T-cell (primary cell): ENCODE results near the gene TOMM20. TPM values are rescaled to one million over a fixed set of nuclear protein-coding genes. Genes with fewer than 3 reads are reported as not detected.
A peak's percentile ranks its signal among the peaks of the same experiment; 100 is the strongest.

Source experiments
- ATAC-seq, 4 experiments: fragments of 200-7000 bp in 3 of 4; fragments of 150-1000 bp in 1 of 4; cut with Tn5 transposase; replicated peaks in 1 of 4; 1 replicate in 3 of 4; 2 replicates in 1 of 4; pipeline ENCODE4 v1.10.0; 2021; ENCODE audit warnings: moderate library complexity in 3 of 4, mild to moderate bottlenecking in 2 of 4, moderate number of reproducible peaks in 1 of 4
- CTCF ChIA-PET, 2 donors: fragments of 300-600 bp; sonication (Branson Sonifier 250); formaldehyde crosslinking; loops; one replicate each; lab custom pipeline; 2022; ENCODE audit warnings: antibody characterized with exemption in 2 of 2; lab: Charles Lee
- POLR2A ChIA-PET, 2 donors: fragments of 300-600 bp; sonication (Branson Sonifier 250); formaldehyde crosslinking; loops; one replicate each; lab custom pipeline; 2022; ENCODE audit warnings: antibody characterized with exemption in 2 of 2; lab: Charles Lee
- DNase-seq, 35 experiments: peaks; one replicate each; pipeline versions ENCODE4 v3.0.0 to v3.0.0-alpha.2; 2013 to 2023
- H3K27ac ChIP-seq: one replicate; pipeline ENCODE4 v1.5.1; 2013; ENCODE audit warnings: low read length
- H3K27me3 ChIP-seq, 2 experiments: replicated peaks in 1 of 2; 1 replicate in 1 of 2; 2 replicates in 1 of 2; pipeline versions ENCODE4 v1.6.1 to v1.7.0; 2013; ENCODE audit warnings: low read length in 1 of 2, mixed read lengths in 1 of 2; ENCODE audit not compliant: control insufficient read depth in 2 of 2, insufficient read depth in 2 of 2; ENCODE audit errors: extremely low read depth in 1 of 2
- H3K36me3 ChIP-seq, 2 donors: 1 replicate in 1 of 2; 2 replicates in 1 of 2; pipeline versions ENCODE4 v1.6.1 to v1.7.0; 2013; ENCODE audit warnings: low read length in 1 of 2; ENCODE audit not compliant: control insufficient read depth in 2 of 2, insufficient read depth in 1 of 2; ENCODE audit errors: extremely low read depth in 1 of 2
- H3K4me1 ChIP-seq, 2 experiments: 1 replicate in 1 of 2; 2 replicates in 1 of 2; pipeline versions ENCODE4 v1.6.1 to v1.7.0; 2013; ENCODE audit warnings: low read length in 2 of 2, mixed read lengths in 1 of 2; ENCODE audit not compliant: insufficient read depth in 2 of 2, control insufficient read depth in 1 of 2; ENCODE audit errors: extremely low read depth in 1 of 2
- H3K4me3 ChIP-seq, 2 donors: 1 replicate in 1 of 2; 2 replicates in 1 of 2; pipeline versions ENCODE4 v1.5.1 to v1.7.0; 2013; ENCODE audit warnings: mild to moderate bottlenecking in 2 of 2, low read length in 1 of 2, moderate library complexity in 1 of 2; ENCODE audit not compliant: control insufficient read depth in 1 of 2; ENCODE audit errors: extremely low read depth in 1 of 2
- H3K9me3 ChIP-seq: 2 replicates; pipeline ENCODE4 v1.7.0; 2013
- H3K27ac Mint-ChIP-seq, 2 donors: one replicate each; pipeline ENCODE4 v1.8.0; 2020 to 2021; ENCODE audit warnings: mild to moderate bottlenecking in 2 of 2, mixed read lengths in 2 of 2
- H3K27me3 Mint-ChIP-seq, 2 donors: one replicate each; pipeline ENCODE4 v1.8.0; 2021 to 2022; ENCODE audit warnings: mixed read lengths in 2 of 2
- H3K36me3 Mint-ChIP-seq: one replicate; pipeline ENCODE4 v1.8.0; 2021; ENCODE audit warnings: mixed read lengths
- H3K4me1 Mint-ChIP-seq, 3 donors: one replicate each; pipeline ENCODE4 v1.8.0; 2020 to 2022; ENCODE audit warnings: mixed read lengths in 3 of 3, mild to moderate bottlenecking in 1 of 3
- H3K4me3 Mint-ChIP-seq, 3 donors: one replicate each; pipeline ENCODE4 v1.8.0; 2020 to 2022; ENCODE audit warnings: mild to moderate bottlenecking in 3 of 3, mixed read lengths in 3 of 3, moderate library complexity in 3 of 3
- H3K9me3 Mint-ChIP-seq, 3 donors: one replicate each; pipeline ENCODE4 v1.8.0; 2020 to 2022; ENCODE audit warnings: mixed read lengths in 3 of 3
- WGBS: methylation state at CpG from one replicate; pipeline ENCODE4 v1.1.5; 2013; ENCODE audit warnings: missing lambda C conversion rate; ENCODE audit not compliant: insufficient coverage; 5-methylcytosine and 5-hydroxymethylcytosine counted together
- total RNA-seq, 35 experiments: library from RNA in 6 of 35; stranded (reverse) in 6 of 35; fragments of 120-200 nt in 1 of 35; gene quantifications; one replicate each; pipeline versions ENCODE4 v1.2.1 to v1.2.4 and lab custom pipeline; 2013 to 2026

Gene TOMM20
- total RNA-seq, 5 donors from 2014 or later (not counting 1 experiment from before 2014, with no cell fraction given) = 81.7 to 115 (median 106) TPM

GRCh38 chr1:235134171-235134570 lies 5.5 kb upstream of the TOMM20 start:
- CTCF ChIA-PET = no interaction called here

GRCh38 chr1:235133086-235133485 lies 4.4 kb upstream of the TOMM20 start:
- Histone ChIP-seq H3K4me1 (peaks cover 0 to 10% of the 10 kb centered on the region in 2 experiments), H3K36me3 (peaks cover 7 to 39% of the 10 kb centered on the region in 2 donors), H3K9me3 (no peaks in the 10 kb centered on the region), H3K27ac (no peak overlapping the region), H3K4me3 (no peak overlapping the region), H3K27me3 (no peaks in the 10 kb centered on the region)
- Mint-ChIP-seq H3K4me3 (no peak overlapping the region), H3K4me1 (peaks cover 3 to 11% (median 6%) of the 10 kb centered on the region in 3 donors), H3K27me3 (no peaks in the 10 kb centered on the region), H3K9me3 (no peaks in the 10 kb centered on the region), H3K27ac (peak overlapping the region in 1 of 2 donors; percentile 24), H3K36me3 (peaks cover 33% of the 10 kb centered on the region)
- 100% methylated on average over 2 of the region's 3 CpGs for WGBS
- no peak for ATAC-seq
- POLR2A ChIA-PET = interaction anchor here (0.6 to 1.3 kb wide), 6 partner anchors 11 to 174 kb away, joined by 3 to 10 read pairs (median 4); partner anchors contain the start of gene RBM34 (in 1 of the 2)
- CTCF ChIA-PET = no interaction called here
- DNase-seq = no peak

More at GRCh38 chr1:235134171-235134570, 5.5 kb upstream of the TOMM20 start:
- Histone ChIP-seq H3K27me3 (no peaks in the 10 kb centered on the region), H3K27ac (no peak overlapping the region), H3K4me1 (peaks cover 0 to 3% of the 10 kb centered on the region in 2 experiments), H3K9me3 (no peaks in the 10 kb centered on the region), H3K4me3 (no peak overlapping the region), H3K36me3 (peaks cover 7 to 47% of the 10 kb centered on the region in 2 donors)
- Mint-ChIP-seq H3K9me3 (no peaks in the 10 kb centered on the region), H3K27me3 (no peaks in the 10 kb centered on the region), H3K36me3 (peaks cover 44% of the 10 kb centered on the region), H3K4me3 (no peak overlapping the region), H3K4me1 (peaks cover 4 to 9% (median 5%) of the 10 kb centered on the region in 3 donors), H3K27ac (no peak overlapping the region)
- no peak for DNase-seq
- ATAC-seq = no peak
- 90% methylated on average over 3 of the region's 12 CpGs for WGBS
- POLR2A ChIA-PET = no interaction called here

GRCh38 chr1:235131961-235132360 lies 3.3 kb upstream of the TOMM20 start:
- ChIA-PET POLR2A (interaction anchor here in 1 of 2 donors (0.5 kb wide), 1 partner anchor 98 kb away, joined by 4 read pairs; no protein-coding TSS in a partner anchor), CTCF (no interaction called here)
- Histone ChIP-seq H3K4me3 (no peak overlapping the region), H3K27ac (no peak overlapping the region), H3K36me3 (peaks cover 0 to 27% of the 10 kb centered on the region in 2 donors), H3K4me1 (peaks cover 4 to 17% of the 10 kb centered on the region in 2 experiments), H3K27me3 (no peaks in the 10 kb centered on the region), H3K9me3 (no peaks in the 10 kb centered on the region)
- H3K9me3 Mint-ChIP-seq = no peaks in the 10 kb centered on the region
- H3K27me3 Mint-ChIP-seq = no peaks in the 10 kb centered on the region
- peaks cover 6 to 21% (median 14%) of the 10 kb centered on the region in 3 donors for H3K4me1 Mint-ChIP-seq
- no peak for DNase-seq
- ATAC-seq = no peak
- H3K36me3 Mint-ChIP-seq = peaks cover 24% of the 10 kb centered on the region
- no peak overlapping the region for H3K4me3 Mint-ChIP-seq
- H3K27ac Mint-ChIP-seq = no peak overlapping the region
- 63% methylated on average over 1 of the region's 6 CpGs for WGBS

GRCh38 chr1:235130766-235131270 lies 2.2 kb upstream of the TOMM20 start:
- Histone ChIP-seq H3K36me3 (peaks cover 0 to 20% of the 10 kb centered on the region in 2 donors), H3K4me3 (no peak overlapping the region), H3K27ac (no peak overlapping the region), H3K9me3 (no peaks in the 10 kb centered on the region), H3K4me1 (peaks cover 6 to 27% of the 10 kb centered on the region in 2 experiments), H3K27me3 (no peaks in the 10 kb centered on the region)
- Mint-ChIP-seq H3K4me3 (no peak overlapping the region), H3K27me3 (no peaks in the 10 kb centered on the region), H3K4me1 (peaks cover 18 to 33% (median 26%) of the 10 kb centered on the region in 3 donors), H3K36me3 (peaks cover 17% of the 10 kb centered on the region), H3K27ac (peak overlapping the region in 1 of 2 donors; percentile 61), H3K9me3 (no peaks in the 10 kb centered on the region)
- CTCF ChIA-PET = no interaction called here
- 95% methylated on average over 5 of the region's 7 CpGs for WGBS
- no peak for ATAC-seq
- DNase-seq = no peak
- POLR2A ChIA-PET = no interaction called here

- POLR2A ChIA-PET = interaction anchor here in 1 of 2 donors (0.7 kb wide), 2 partner anchors 67 to 75 kb away, joined by 5 to 6 read pairs; no protein-coding TSS in a partner anchor
- peaks cover 13% of the 10 kb centered on the region for H3K36me3 Mint-ChIP-seq
Observed at GRCh38 chr1:235129774-235130570, 1.3 kb upstream of the TOMM20 start.

More at GRCh38 chr1:235129774-235130570, 1.3 kb upstream of the TOMM20 start:
- H3K9me3 Mint-ChIP-seq = no peaks in the 10 kb centered on the region
- H3K4me3 Mint-ChIP-seq = peak overlapping the region in 2 of 3 donors; percentile 39 to 41
- no peaks in the 10 kb centered on the region for H3K9me3 ChIP-seq
- peaks cover 6 to 36% of the 10 kb centered on the region in 2 experiments for H3K4me1 ChIP-seq
- H3K27me3 Mint-ChIP-seq = no peaks in the 10 kb centered on the region
- DNase-seq (no peak), ATAC-seq (no peak)
- CTCF ChIA-PET = interaction anchor here in 1 of 2 donors (0.6 to 1.0 kb wide), 2 partner anchors 9 to 31 kb away, joined by 3 read pairs; partner anchors contain the start of gene RBM34
- peak overlapping the region; percentile 61 to 69 for H3K27ac Mint-ChIP-seq
- peaks cover 24 to 41% (median 32%) of the 10 kb centered on the region in 3 donors for H3K4me1 Mint-ChIP-seq
- 100% methylated on average over 1 of the region's 4 CpGs for WGBS
- H3K27me3 ChIP-seq = no peaks in the 10 kb centered on the region
- H3K27ac ChIP-seq = no peak overlapping the region
- peaks cover 0 to 13% of the 10 kb centered on the region in 2 donors for H3K36me3 ChIP-seq
- no peak overlapping the region for H3K4me3 ChIP-seq
